Fibroblast of mammary gland (primary cell): ENCODE data around the gene PREX1.
A peak's percentile ranks its signal among the peaks of the same experiment; 100 is the strongest.

ENCODE experiments used
- DNase-seq: peaks from one replicate; pipeline ENCODE4 v3.0.0-alpha.2; 2010; ENCODE audit warnings: low read depth
- H3K4me3 ChIP-seq: 2 replicates; pipeline ENCODE4 v1.5.1; 2011; ENCODE audit warnings: low read depth, mild to moderate bottlenecking, low read length, moderate library complexity; ENCODE audit not compliant: control insufficient read depth
- TF ChIP-seq, protein P1 (sequence below): conservative IDR thresholded peaks from 2 replicates; pipeline ENCODE4 v1.5.1; 2011; ENCODE audit warnings: low read depth, low read length, inconsistent platforms; ENCODE audit not compliant: control insufficient read depth, insufficient read depth

PREX1 gene

DNA sequence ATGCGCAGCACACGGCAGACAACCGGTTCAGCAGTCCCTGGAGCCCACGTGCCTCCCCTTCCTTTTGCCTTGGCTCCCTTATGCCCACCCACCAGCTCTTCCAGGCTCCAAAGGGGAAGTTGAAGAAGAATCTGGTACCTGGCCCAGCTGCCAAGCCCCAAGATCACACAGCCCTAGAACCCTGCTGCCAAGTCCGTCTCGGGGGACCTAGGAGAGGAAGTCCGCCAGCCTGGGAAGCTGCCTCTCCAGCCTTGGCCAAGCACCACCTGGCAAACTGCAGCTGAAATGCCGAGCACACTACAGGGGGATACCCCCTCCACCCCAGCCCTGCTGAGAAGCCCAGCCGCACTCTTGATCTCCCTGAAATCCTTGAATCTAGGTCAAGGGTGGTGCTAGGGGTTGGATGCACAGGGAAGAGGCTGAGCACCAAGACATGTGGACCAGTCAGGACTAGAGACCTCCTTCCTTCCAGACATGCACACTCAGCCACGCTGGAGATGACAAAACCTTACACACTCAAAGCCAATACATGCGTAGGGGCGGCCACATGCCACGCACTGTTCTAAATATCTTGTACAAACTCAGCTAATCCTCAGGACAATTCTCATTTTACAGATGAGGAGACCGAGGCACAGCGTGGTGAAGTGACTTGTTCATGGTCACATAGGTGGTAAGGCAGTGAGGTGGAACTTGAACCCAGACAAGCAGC, 124.1 kb downstream of the PREX1 start:
- DNase-seq = no peak
- H3K4me3 ChIP-seq = no peak overlapping the region
- TF ChIP-seq, protein P1, sequence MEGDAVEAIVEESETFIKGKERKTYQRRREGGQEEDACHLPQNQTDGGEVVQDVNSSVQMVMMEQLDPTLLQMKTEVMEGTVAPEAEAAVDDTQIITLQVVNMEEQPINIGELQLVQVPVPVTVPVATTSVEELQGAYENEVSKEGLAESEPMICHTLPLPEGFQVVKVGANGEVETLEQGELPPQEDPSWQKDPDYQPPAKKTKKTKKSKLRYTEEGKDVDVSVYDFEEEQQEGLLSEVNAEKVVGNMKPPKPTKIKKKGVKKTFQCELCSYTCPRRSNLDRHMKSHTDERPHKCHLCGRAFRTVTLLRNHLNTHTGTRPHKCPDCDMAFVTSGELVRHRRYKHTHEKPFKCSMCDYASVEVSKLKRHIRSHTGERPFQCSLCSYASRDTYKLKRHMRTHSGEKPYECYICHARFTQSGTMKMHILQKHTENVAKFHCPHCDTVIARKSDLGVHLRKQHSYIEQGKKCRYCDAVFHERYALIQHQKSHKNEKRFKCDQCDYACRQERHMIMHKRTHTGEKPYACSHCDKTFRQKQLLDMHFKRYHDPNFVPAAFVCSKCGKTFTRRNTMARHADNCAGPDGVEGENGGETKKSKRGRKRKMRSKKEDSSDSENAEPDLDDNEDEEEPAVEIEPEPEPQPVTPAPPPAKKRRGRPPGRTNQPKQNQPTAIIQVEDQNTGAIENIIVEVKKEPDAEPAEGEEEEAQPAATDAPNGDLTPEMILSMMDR = no peak

DNA sequence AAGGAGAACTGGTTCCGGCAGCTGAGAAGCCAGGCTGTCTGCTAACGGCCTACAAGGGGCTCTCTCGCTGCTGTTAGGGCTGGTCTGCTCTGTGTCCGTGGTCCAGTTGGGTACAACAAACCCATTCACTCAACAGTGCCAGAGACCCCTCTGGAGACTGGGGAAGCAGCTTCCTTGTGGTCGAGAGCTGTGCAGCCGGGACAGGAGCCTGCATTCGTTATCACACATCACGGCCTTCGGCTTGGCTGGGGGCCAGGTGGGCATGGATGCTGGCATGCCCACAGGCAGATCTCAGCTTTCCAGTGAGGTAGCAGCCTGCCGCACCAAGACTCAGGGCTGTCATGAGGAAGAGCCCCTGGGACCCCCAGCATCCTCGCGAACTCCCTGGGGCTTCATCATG, 124.7 kb downstream of the PREX1 start:
- DNase-seq = no peak
- TF ChIP-seq, protein P1 = no peak

DNA sequence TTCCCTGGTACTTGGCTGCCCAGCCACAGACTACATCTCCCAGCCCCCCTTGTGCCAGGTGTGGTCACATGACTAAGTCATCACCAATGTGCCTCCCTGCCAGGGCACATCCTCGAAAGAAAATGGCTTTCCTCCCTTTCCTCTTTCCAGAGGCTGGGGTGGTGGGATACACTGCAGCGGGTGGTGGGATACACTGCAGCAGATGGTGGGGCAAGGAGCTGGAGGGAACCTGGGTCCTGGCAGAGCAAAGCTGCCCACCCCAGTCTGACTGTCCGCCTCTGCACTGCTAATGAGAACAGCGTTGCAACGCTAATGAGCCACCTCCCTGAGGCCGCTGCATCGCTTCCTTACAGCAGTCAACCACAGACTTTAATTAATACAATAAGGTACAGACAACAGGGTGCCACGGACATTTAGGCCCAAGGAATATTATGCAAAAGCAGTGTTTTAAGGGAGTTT, 125.3 kb downstream of the PREX1 start:
- DNase-seq = no peak
- TF ChIP-seq, protein P1 = no peak
- H3K4me3 ChIP-seq = no peak overlapping the region

More for the DNA sequence above, 124.7 kb downstream of the PREX1 start:
- no peak overlapping the region for H3K4me3 ChIP-seq

DNA sequence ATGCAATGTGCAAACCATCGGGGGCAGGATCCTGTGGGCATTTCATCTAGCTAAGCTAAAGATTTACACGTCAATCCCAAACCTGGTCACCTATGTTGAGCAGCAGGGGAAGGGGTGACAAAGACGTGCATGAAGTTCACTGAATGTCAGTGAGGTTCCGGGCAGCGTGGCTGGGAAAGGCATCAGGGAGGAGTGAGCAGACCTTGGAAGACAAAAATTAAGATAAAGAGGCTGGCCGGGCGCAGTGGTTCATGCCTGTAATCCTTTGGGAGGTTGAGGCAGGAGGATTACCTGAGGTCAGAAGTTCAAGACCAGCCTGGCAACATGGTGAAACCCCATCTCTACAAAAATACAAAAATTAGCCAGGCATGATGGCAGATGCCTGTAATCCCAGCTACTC, 126.1 kb downstream of the PREX1 start:
- no peak overlapping the region for H3K4me3 ChIP-seq
- no peak for DNase-seq
- TF ChIP-seq, protein P1 = no peak

DNA sequence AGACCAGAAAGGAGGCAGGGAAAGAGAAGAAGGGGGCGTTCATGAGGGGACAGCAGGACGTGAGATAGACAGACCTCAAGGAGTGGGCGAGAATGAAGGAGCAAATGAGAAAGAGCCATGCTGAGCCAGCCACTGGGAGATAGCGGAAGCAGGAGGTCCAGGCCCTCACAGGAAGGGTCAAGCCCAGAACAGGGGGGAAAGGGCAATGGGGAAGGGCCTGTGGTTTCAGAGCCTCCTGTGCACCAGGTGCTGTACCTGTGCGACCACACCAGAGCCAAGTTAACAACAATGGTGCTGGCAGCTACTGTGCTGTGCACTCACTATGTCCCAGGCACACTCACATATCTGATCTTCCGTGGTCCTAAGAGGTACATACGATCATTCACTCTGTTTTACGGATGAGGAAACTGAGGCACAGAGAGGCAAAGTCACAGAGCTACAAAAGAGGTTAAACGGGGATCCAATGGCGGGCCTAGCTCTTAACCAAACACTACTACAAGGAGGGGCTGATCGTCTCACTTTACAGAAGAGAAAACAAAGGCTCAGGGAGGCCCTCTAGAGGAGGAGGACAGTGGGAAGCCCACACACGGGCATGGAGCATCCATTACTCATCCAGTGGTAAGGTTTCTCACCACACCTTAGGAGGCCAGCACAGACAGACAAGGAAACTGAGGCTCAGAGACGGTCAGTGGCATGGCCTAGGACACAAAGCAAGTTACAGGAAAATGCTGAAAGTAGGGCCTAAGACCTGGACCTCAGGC, 129.1 kb downstream of the PREX1 start:
- TF ChIP-seq, protein P1 = no peak
- no peak overlapping the region for H3K4me3 ChIP-seq
- DNase-seq = no peak

DNA sequence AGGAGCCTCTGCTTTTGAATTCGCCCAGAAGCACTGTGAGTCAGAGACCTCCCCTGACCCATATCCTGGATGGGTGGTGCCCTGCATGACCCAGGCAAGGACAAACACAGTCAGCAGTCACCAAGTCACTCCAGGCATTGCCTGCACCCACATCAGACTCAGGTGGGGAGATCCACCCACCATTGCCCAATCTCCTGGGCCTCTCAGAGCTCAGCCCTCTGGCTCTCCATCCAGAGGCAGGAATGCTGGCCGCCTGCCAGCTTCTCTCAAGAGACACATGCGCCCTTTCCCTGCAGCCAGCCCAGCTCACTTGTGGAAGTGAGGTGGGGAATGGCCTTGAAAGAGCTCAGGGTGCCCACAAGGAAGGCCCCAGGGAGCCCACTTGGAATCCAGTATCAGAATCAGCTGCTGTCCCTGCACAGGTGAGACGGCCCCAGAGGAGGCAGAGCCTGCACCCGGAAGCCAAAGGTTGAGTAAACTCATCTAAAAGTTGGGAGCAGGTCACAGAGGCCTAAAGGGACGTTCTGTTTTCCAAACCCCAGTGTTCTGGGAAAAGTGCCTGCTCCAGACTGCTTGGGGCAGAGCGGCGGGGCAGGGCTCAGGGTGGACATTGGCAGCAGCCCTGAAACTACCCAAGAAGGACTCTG, 129.8 kb downstream of the PREX1 start:
- H3K4me3 ChIP-seq = no peak overlapping the region
- TF ChIP-seq, protein P1 = no peak
- DNase-seq = peak; percentile 47
